A673 (cell line): ENCODE measurements around the gene DPYD. TPM values are rescaled to one million over a fixed set of nuclear protein-coding genes. Genes with fewer than 3 reads are reported as not detected.

Source experiments
- BruUV-seq: library from RNA; stranded (reverse); fragments of 400-500 nt; replicated peaks from 2 replicates; lab custom pipeline; 2021; lab: Mats Ljungman, UMichigan
- CTCF ChIA-PET: fragments of 300-600 bp; sonication (Branson Sonifier 250); formaldehyde crosslinking; loops from one replicate; lab custom pipeline; 2022; ENCODE audit warnings: antibody characterized with exemption; lab: Charles Lee
- POLR2A ChIA-PET: fragments of 300-600 bp; sonication (Branson Sonifier 250); formaldehyde crosslinking; loops from one replicate; lab custom pipeline; 2022; ENCODE audit warnings: antibody characterized with exemption; ENCODE audit not compliant: low non-redundant PET; lab: Charles Lee
- DNase-seq: peaks from one replicate; pipeline ENCODE4 v3.0.0-alpha.2; 2015; ENCODE audit warnings: low spot score
- H3K27ac ChIP-seq: fragments of 200-600 bp; sonication (generic); 2 replicates; pipeline ENCODE4 v1.5.1; 2016; ENCODE audit warnings: mixed run types, low read depth, mild to moderate bottlenecking, mixed read lengths, antibody characterized with exemption, low read length; ENCODE audit not compliant: poor library complexity, severe bottlenecking
- H3K27me3 ChIP-seq: fragments of 200-600 bp; sonication (generic); replicated peaks from 2 replicates; pipeline ENCODE4 v1.6.1; 2017; ENCODE audit warnings: mixed run types, low read depth, mild to moderate bottlenecking, mixed read lengths, antibody characterized with exemption, low read length; ENCODE audit not compliant: insufficient read depth, poor library complexity
- H3K36me3 ChIP-seq: fragments of 200-600 bp; sonication (generic); 2 replicates; pipeline ENCODE4 v1.6.1; 2016; ENCODE audit warnings: mixed run types, mild to moderate bottlenecking, mixed read lengths, antibody characterized with exemption, low read length; ENCODE audit not compliant: insufficient read depth, poor library complexity, severe bottlenecking
- H3K4me1 ChIP-seq: fragments of 200-600 bp; sonication (generic); 2 replicates; pipeline ENCODE4 v1.6.1; 2017; ENCODE audit warnings: mixed run types, mild to moderate bottlenecking, mixed read lengths, antibody characterized with exemption, low read length; ENCODE audit not compliant: insufficient read depth, poor library complexity, severe bottlenecking
- H3K4me3 ChIP-seq: fragments of 200-600 bp; sonication (generic); 2 replicates; pipeline ENCODE4 v1.5.1; 2016; ENCODE audit warnings: low read depth, mixed run types, mild to moderate bottlenecking, mixed read lengths, low read length; ENCODE audit not compliant: poor library complexity, severe bottlenecking
- H3K9me3 ChIP-seq: fragments of 200-600 bp; sonication (generic); 2 replicates; pipeline ENCODE4 v1.6.1; 2016; ENCODE audit warnings: mixed run types, low read depth, mild to moderate bottlenecking, mixed read lengths, antibody characterized with exemption, low read length; ENCODE audit not compliant: poor library complexity, severe bottlenecking
- EZH2 ChIP-seq: fragments of 200-600 bp; sonication (generic); IDR thresholded peaks from 2 replicates; pipeline ENCODE4 v1.6.1; 2017; ENCODE audit warnings: borderline replicate concordance, low read depth, mild to moderate bottlenecking, mixed read lengths, antibody characterized with exemption, low read length; ENCODE audit not compliant: poor library complexity, severe bottlenecking
- intact Hi-C: fragments of 100-400 bp; cut with micrococcal nuclease; formaldehyde crosslinking; loops from one replicate; pipeline ENCODE4 v1.10.0; 2022; ENCODE audit not compliant: unreplicated experiment
- total RNA-seq: library from RNA; stranded (reverse); gene quantifications from 2 replicates; pipeline ENCODE4 v1.2.3, GENCODE V29; 2021
- TF ChIP-seq, protein P1 (sequence below): fragments of 300-800, 200-600 bp; sonication (generic); conservative IDR thresholded peaks from 2 replicates; pipeline ENCODE4 v1.5.1; 2017; ENCODE audit warnings: low read depth, mild to moderate bottlenecking, antibody characterized with exemption, low read length, moderate library complexity, mixed read lengths

DPYD gene
- total RNA-seq, 1 experiment from 2014 or later, result 13.4 TPM

DNA sequence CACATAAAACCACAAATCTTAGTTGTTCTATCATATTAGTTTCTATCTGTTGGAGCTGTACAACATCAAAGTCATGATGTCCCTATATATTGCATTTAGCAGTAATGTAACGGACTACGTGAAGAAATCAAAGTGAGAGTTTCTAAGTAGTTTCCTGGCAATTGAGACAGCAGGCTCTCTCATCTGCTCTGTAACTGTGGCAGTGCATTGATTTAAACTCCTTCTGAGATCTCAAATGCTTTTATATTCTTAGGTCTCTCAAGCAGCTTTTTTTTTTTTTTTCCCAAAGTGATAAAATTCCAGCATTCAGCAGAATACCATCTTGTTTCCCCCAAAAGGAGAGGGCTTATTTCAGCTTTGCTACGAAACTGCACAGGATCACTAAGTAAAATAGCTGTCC lies 719.2 kb downstream of the DPYD start:
- BruUV-seq, result no TSS peak
- intact Hi-C loops, result no loop called here
- ChIA-PET POLR2A (no interaction called here), CTCF (interaction anchor here (0.6 kb wide), 1 partner anchor 878 kb away, joined by 3 read pairs; no protein-coding TSS in a partner anchor)
- Histone ChIP-seq H3K4me1 (peaks cover 30% of the 10 kb centered on the region), H3K9me3 (no peaks in the 10 kb centered on the region), H3K36me3 (no peaks in the 10 kb centered on the region), H3K27me3 (no peaks in the 10 kb centered on the region), H3K4me3 (no peak overlapping the region), H3K27ac (no peak overlapping the region)
- no peak for DNase-seq
- TF ChIP-seq, protein P1, sequence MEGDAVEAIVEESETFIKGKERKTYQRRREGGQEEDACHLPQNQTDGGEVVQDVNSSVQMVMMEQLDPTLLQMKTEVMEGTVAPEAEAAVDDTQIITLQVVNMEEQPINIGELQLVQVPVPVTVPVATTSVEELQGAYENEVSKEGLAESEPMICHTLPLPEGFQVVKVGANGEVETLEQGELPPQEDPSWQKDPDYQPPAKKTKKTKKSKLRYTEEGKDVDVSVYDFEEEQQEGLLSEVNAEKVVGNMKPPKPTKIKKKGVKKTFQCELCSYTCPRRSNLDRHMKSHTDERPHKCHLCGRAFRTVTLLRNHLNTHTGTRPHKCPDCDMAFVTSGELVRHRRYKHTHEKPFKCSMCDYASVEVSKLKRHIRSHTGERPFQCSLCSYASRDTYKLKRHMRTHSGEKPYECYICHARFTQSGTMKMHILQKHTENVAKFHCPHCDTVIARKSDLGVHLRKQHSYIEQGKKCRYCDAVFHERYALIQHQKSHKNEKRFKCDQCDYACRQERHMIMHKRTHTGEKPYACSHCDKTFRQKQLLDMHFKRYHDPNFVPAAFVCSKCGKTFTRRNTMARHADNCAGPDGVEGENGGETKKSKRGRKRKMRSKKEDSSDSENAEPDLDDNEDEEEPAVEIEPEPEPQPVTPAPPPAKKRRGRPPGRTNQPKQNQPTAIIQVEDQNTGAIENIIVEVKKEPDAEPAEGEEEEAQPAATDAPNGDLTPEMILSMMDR, result no peak
- no peak for TF ChIP-seq EZH2

DNA sequence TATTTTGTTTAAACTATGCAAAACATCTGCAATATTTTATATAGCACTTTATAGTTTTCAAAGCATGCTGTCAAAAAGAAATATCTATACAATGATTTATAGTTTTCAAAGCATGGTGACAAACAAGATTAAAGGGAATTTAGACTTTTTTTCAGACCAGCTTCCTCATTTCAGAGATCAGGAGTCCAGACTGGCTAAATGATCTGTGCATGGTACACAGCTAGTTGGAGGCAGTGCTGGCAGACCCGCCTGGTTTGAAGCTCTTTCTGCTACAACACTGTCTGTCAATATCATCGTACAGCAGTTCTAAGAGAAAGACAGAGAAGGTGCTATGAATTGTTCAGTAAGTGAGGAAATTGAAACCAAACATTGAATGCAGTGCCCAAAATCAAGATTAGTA lies 720.2 kb downstream of the DPYD start:
- H3K27me3 ChIP-seq, result no peaks in the 10 kb centered on the region
- CTCF ChIA-PET, result no interaction called here
- H3K4me1 ChIP-seq, result peaks cover 32% of the 10 kb centered on the region
- DNase-seq, result no peak
- intact Hi-C loops, result no loop called here
- H3K36me3 ChIP-seq, result no peaks in the 10 kb centered on the region
- no peaks in the 10 kb centered on the region for H3K9me3 ChIP-seq
- POLR2A ChIA-PET, result no interaction called here
- no peak overlapping the region for H3K4me3 ChIP-seq
- H3K27ac ChIP-seq, result no peak overlapping the region
- no TSS peak for BruUV-seq
- TF ChIP-seq, protein P1, result no peak
- TF ChIP-seq EZH2, result no peak

DNA sequence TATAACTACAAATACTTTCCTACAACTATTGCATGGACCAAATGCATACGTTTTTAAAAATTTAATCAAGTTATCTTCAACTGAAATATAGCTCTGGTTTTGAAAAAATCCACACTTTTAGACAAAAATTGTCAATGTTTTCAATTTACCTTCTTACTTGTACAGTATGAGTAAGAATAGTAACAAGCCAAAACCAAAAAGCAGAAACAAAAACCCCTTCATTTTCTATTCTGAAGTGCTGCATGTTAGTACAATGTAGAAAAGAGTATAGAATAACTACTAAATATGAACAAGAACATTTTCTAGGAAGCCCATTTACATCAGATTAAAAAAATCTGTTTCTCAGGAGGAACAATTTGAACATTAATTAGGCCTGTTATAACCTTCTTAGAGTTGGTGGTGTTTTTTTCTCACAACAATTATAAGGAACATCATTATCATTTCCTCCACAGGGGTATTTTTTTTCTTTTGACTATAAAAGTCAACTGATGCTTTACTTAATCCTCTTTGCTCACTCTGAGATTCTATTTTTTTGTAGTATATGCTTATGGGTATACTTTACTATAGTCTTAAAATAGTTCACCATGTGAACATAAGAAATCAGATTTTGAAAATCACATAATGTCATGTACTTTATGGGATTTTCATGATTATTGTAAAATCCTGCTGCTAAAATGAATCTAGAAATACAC lies 723.9 kb downstream of the DPYD start:
- H3K27me3 ChIP-seq, result no peaks in the 10 kb centered on the region
- H3K27ac ChIP-seq, result no peak overlapping the region
- CTCF ChIA-PET, result no interaction called here
- H3K9me3 ChIP-seq, result no peaks in the 10 kb centered on the region
- TF ChIP-seq, protein P1, result no peak
- TF ChIP-seq EZH2, result no peak
- POLR2A ChIA-PET, result no interaction called here
- no peaks in the 10 kb centered on the region for H3K36me3 ChIP-seq
- no TSS peak for BruUV-seq
- H3K4me3 ChIP-seq, result no peak overlapping the region
- intact Hi-C loops, result loop anchor here (10.0 kb wide), 1 partner anchor 628 kb away; no protein-coding TSS in a partner anchor
- peaks cover 41% of the 10 kb centered on the region for H3K4me1 ChIP-seq
- peak; percentile 7 for DNase-seq
